NCI-H187 treated with DMSO at 0.1 percent for 48 hours (cell line): ENCODE data around the gene APH1B.
A peak's percentile ranks its signal among the peaks of the same experiment; 100 is the strongest.

Experiments used
- DNase-seq: peaks from one replicate; lab custom pipeline; 2025; lab: John Stamatoyannopoulos, UW

Gene APH1B

GRCh38 chr15:63252292-63252691 is 25.1 kb upstream of the APH1B start:
- DNase-seq: no peak

GRCh38 chr15:63254991-63255390 is 22.4 kb upstream of the APH1B start:
- DNase-seq: no peak

GRCh38 chr15:63255489-63255990 is 21.9 kb upstream of the APH1B start:
- no peak for DNase-seq

GRCh38 chr15:63256433-63257274 is 20.8 kb upstream of the APH1B start:
- DNase-seq: no peak

- no peak for DNase-seq
Measured at GRCh38 chr15:63258658-63259057, 18.7 kb upstream of the APH1B start.

GRCh38 chr15:63260791-63261190 is 16.6 kb upstream of the APH1B start:
- no peak for DNase-seq

- no peak for DNase-seq
Measured at GRCh38 chr15:63261311-63261710, 16.1 kb upstream of the APH1B start.

- no peak for DNase-seq
Measured at GRCh38 chr15:63263519-63263918, 13.9 kb upstream of the APH1B start.

- DNase-seq: no peak
Measured at GRCh38 chr15:63264688-63265293, 12.6 kb upstream of the APH1B start.

GRCh38 chr15:63274427-63274826 is 3.0 kb upstream of the APH1B start:
- no peak for DNase-seq

GRCh38 chr15:63276342-63277037 is 915 bp upstream of the APH1B start:
- no peak for DNase-seq

- DNase-seq: no peak
Measured at GRCh38 chr15:63277893-63278456, 570 bp downstream of the APH1B start.

GRCh38 chr15:63283126-63283525 is 5.7 kb downstream of the APH1B start:
- DNase-seq: no peak

GRCh38 chr15:63284335-63284734 is 6.9 kb downstream of the APH1B start:
- DNase-seq: no peak

- no peak for DNase-seq
Measured at GRCh38 chr15:63287109-63287508, 9.7 kb downstream of the APH1B start.

GRCh38 chr15:63288342-63288741 is 10.9 kb downstream of the APH1B start:
- DNase-seq: no peak

- DNase-seq: peak; percentile 17
Measured at GRCh38 chr15:63288778-63289378, 11.5 kb downstream of the APH1B start.

- DNase-seq: no peak
Measured at GRCh38 chr15:63291507-63291906, 14.1 kb downstream of the APH1B start.

- DNase-seq: no peak
Measured at GRCh38 chr15:63292241-63292640, 14.8 kb downstream of the APH1B start.

GRCh38 chr15:63292771-63293170 is 15.4 kb downstream of the APH1B start:
- DNase-seq: no peak

GRCh38 chr15:63294359-63294758 is 17.0 kb downstream of the APH1B start:
- no peak for DNase-seq

GRCh38 chr15:63295341-63295740 is 17.9 kb downstream of the APH1B start:
- DNase-seq: no peak
